Right renal cortex interstitium (tissue), 3 donors: ENCODE results near the gene FABP1. TPM values are rescaled to one million over a fixed set of nuclear protein-coding genes. Genes with fewer than 3 reads are reported as not detected.

Experiments
- DNase-seq, 3 donors: peaks; one replicate each; pipeline ENCODE4 v3.0.0-alpha.2; 2013; ENCODE audit warnings: low read depth in 3 of 3, low spot score in 2 of 3
- polyA plus RNA-seq, 3 donors: library from polyadenylated mRNA; unstranded; fragments of 120-200 nt; gene quantifications; one replicate each; pipeline ENCODE4 v1.2.1, GENCODE V29; 2013; ENCODE audit not compliant: insufficient read length in 3 of 3

FABP1 gene
- polyA plus RNA-seq, 3 donors = 28.8 to 34.8 (median 32.5) TPM

DNA sequence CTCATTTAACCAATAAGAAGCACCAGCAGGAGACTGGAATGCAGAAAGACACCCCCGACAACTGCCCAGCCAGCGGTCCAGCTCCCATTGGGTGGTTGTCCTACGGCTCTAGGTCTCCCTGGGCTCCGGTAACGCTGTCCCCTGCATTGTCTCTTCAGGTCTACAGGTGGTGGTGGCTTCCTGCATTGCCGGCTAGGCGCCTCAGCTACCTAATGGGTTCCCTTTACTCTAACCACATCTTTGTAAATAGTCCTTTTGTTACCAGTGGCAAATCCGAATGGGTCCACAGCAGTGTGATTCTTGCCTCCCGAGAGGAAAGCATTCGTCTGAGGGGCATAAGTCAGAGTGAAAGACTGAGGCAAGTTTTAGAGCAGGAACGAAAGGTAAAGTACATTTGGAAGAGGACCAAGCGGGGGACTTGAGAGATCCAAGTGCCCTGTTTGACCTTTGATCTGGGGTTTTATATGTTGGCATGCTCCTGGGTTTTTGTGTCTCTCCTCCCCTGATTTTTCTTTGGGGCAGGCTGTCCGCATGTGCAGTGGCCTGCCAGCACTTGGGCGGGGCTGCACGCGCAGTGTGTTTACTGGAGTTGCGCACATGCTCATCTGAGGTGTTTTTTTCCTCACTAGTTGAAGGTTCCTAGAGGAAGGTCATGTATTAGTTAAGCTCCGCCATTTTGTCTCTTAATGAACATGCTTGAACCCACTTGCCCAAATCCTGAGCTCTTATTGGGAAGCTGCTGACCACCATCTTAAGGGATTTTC, 11.0 kb downstream of the FABP1 start:
- no peak for DNase-seq

DNA sequence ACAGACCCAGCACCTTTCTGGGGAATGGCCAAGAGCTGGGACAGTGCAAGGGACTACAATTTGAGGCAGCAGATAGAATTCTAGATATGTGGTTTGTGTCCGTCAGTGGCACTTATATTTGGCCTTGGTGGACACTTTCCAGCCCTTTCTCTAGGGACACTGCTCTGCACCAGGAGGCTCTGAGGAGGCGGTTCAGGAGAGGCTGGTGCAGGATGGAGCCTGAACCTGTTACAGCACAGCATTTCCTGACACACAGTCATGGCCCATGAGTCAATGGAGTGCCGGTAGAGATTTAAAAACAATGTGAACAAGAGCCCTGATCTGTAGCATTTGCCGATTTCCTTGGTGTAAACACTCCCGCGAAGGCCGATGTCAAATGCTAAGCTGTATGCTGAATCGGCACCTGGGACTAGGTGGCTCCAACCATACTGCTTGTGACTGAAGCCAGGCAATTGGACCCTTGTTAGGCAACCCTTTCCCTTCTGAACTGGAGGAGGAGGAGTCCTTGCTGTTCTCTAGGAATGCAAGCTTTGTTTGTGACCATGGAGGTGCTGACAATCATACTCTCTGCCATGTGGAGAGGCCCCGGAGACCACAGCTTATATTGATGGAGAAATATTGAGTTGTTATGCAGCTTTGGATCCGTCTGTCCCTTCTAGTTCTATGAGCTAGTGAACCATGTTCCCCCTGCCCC, 11.9 kb downstream of the FABP1 start:
- no peak for DNase-seq

DNA sequence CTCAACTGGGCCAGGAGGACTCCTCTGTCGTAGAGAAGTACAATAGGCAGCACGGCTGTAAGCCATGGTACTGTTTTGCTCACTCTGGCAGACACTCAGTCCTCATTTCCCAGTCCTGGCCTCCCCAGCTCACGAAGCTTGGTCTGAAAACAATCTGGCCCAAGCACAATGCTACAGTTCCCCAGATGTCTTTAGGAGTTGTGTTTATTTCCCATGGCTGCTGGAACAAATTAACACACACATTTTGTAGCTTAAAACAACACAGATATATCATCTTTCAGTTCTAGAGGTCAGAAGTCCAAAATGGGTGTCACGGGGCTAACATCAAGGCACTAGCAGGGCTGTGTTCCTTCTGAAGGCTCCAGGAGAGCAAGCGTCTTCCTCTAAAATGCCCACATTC, 13.0 kb downstream of the FABP1 start:
- peak in 1 of 3 donors; percentile 1 for DNase-seq

DNA sequence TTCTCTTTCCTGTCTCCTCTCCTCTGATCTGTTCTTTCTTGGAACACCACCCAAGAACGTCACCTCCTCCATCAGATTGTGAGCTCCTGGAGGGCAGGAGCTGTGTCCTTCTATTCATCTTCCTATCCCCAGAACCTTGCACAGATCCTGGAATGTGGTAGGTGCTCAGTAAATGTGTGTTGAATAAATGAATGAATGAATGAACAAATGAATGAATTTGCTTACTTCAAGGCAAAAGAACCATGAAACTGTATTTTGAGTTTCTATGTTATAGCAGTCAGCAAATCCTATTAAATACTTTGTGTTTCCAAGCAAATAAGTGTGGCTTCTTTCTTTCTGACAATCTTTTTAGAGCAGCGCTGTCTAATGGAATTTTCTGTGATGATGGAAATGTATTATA, 14.8 kb downstream of the FABP1 start:
- DNase-seq = no peak

DNA sequence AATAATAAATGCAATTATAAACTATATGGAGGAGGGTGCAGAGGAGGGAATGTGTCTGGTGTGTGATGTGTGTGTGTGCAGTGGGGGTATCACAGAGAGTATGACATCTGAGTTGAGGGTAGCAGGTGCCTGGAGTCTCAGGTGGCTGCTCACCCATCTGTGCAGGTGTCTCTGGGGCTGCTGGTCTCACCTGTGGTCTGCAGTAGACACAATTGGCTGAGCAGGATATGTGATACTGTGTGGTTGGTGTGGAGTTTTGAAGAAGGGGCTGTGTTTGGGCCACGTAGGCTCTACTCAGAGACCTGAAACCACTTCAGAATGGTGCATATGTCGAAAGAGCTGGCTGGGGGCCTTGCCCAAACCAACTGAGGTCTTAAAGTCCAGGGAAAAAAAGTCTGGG, 17.0 kb downstream of the FABP1 start:
- no peak for DNase-seq

DNA sequence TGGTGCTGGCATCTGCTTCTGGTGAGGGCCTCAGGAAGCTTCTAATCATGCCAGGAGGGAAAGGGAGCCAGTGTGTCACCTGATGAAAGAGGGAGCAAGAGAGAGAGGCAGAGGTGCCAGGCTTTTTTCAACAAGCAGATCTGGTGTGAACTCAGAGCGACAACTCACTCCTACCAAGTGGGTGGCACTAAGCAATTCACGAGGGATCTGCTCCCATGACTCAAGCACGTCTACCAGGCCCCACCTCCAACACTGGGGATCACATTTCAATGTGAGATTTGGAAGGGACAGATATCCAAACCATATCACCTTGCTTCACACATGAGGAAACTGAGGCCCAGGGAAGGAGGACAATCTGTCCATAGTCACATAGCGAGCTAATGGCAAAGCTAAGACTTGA, 19.1 kb downstream of the FABP1 start:
- no peak for DNase-seq

DNA sequence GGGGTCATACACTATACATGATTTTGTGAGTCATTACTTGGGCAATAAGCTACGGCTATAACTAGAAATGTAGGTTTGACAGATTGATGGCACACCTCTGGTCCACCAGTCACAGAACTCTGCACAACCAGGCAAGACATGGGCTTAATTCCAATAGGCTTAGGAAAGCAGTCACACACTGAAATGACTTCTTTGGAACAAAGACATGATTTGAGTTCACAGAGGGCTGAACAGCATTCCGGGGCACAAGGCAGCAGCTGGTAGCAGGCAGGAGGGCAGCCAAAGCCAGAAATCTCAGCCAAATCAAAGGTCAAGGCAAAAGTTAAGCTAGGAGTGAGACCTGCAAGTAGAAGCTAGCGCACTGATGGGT, 27.4 kb downstream of the FABP1 start:
- DNase-seq = no peak

DNA sequence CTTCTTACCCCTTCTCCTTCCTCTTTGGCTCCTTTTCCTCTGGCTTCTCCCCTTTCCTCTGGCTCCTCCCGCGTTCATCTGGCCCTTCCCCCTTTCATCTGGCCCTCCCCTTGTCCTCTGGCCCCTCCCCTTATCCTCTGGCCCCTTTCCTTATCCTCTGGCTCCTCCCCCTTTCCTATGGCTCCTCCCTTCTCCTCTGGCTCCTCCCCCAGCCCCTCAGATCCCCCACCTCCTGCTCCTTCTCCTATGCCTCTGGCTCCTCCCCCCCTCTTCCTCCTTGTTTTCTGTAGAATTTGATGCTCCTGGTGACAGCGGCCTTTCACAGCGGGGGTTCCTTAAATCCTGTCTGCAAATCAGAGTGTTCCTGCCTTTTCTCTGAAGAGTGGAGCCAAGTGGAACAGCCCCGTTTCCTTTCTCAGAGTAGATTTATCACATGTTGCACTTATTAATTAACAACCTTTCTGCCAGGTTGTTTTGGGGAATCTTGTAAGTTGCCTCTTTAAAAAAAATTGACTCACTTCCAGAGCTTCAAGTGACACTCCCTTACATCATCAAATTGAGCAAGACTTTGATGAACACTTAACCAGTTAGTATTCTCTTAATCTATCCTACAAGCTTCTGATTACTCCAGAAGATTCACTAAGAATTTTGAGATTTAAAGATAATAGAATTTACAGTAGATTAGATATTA, 27.9 kb downstream of the FABP1 start:
- DNase-seq = no peak

DNA sequence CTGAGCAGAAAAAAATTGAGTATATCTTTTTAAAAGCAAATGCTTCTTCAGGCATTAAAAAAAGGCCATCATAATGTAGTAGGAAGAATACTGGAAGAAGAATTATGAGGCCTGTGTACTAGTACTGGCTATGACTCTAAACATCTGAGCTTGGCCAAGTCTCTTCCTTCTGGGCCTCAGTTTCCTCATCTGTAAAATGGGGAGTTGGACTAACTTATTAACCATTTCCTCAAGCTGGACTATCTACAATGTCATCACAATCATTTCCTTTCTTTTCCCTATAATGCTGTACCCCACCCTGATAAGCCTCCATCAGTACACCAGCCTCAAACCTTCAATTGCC, 29.3 kb downstream of the FABP1 start:
- DNase-seq = no peak

DNA sequence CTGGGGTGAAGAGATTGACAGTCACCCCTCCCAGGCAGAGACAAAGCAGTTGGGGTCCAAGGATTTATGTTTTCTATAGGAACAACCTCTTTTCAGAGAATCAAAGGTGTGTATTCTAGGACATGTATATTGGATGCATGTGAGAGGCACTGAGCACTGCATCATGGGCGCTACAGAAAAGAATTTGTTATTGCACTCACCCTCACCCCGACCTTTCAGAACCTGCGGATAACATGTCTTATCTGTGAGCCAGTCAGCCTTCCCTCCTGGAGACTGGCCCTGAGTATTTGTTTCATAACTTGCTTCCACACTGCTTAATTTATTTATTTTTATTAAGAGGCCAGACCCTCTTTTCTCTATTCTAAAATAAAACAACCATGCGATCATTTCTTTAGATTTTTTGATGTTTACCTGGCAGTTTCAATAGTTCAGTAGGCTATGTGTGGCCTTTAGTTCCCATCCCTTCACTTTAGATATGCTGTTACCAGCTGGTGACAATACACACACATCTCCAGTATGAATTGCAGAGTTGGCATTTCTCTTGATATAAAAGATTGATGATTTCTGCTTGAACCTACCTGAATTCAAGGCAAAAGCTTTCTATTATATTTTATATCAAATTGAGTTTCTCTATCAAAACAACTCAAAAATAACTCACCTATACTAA, 29.8 kb downstream of the FABP1 start:
- DNase-seq = no peak

DNA sequence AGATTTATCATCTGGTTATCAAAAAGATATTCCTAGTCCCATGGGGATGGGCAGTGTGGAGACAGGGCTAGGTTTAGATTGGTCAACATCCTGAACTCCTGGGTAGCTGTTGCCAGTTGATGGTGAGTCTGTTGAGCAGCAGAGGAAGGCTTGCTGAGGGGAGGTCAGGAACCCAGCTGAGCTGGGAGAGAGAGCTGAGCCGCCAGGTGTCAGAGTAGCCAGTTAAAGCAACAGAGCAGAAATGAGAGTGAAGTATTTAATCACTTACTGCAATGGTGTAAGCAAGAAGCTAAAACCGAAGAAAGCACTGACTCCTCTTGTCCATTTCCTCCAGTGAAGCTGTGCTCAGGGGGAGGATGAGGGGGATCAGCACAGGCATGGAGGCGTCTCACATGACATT, 30.7 kb downstream of the FABP1 start:
- no peak for DNase-seq

DNA sequence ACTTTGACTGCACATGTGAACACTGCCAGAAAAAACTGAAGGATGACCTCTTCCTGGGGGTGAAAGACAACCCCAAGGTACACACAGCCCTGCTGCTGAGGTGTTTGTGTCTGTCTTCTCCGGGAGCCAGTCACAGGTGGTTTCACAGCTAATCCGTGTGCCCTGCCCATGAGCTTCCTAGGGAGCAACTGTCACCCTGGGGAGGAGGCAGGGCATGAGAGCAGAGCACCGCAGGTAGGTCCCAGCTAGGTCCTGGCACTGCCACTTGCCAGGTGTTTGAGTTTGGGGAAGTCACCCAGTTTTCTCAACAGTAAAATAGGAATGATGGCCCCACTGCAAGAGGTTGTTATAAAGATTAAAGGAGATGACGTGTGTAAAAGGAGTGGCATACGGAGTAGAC, 31.2 kb downstream of the FABP1 start:
- DNase-seq = no peak

DNA sequence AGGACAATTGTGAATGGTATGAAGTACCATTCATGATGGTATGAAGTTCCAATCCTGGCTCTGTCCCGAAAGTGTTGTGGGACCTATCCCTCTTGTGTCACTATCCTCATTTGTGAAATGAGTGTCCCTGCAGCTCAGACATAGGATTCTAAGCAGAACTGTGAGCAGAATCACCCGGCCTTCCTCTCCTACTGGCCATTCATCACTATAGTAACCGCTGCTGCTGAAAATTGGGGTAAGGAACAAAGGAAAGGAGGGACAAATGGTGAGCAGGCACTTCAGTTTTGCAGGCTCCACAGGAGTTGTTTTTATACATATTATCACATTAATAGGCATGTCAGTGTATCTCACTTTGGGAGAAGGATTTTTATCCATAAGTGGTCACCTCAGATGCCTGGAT, 32.8 kb downstream of the FABP1 start:
- DNase-seq = no peak

DNA sequence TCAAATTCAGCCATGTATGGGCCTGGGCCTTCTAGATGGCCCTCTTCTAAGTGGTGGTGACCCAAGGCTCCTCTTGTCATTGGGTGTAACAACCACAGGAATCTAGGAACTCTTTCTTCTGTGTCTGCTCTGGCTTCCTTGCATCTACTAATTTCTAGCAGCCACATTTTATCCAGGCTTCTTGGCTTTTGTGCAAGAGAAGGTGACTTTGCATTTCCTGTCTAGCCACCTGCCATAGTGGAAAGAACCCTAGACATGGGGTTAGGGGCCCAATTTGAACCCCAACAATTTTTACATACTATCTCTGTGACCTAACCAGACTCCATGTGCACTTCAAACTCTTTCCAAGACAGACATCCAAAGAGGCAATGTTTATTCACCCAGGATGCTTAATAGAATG, 35.1 kb downstream of the FABP1 start:
- DNase-seq = no peak

DNA sequence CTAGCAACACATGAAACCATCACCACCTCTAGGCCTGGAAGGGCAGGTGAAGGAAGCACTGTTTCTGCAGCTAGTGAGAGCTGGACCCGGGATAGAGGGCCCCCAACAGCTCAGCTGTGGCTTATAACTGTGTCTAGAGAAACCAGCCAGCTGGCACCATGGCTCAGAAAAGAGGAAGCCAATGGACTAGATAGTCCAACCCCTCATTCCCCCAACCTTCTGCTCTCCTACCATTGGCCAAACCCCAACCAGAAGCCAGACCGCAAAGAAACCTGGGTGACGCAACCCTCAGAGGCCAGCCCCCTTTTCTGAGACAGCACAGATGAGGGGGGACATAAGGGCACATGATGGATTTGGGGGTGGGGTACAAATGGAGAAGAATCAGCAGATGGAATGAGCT, 35.9 kb downstream of the FABP1 start:
- no peak for DNase-seq

DNA sequence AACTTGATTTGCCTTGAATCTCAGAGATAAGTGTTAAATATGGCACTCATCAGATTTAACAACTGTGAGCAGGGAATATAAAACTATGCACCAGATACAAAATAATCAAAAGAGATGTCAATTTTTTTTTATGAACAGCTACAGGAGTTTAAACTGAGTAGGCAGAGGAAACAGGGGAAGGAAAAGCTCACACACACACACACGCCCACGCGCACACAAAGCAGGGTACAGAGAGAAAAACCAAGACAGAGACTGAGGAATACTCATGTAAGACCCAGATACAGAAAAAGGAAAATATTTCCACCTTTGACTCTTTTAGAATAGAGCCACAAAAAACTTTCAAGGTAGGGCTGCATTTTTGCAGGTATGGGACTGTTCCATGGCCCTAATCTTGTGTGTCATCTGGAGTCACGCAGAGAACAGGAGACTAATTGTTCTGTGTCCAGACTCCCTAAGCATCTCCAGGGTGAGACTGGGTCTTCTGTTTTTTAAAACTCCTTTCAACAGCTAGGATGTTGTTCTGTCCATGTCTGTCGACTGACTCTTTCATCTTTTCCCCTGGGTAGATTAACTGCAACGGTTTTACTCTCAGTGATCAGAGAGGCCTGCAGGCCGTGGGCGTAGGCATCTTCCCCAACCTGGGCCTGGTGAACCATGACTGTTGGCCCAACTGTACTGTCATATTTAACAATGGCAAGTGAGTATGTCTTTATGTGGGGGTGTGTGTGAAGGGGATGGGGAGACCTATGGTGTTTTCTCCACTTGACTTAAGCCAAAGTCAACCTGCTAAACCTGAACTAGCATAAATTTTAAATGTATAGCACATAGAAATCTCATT, 37.2 kb downstream of the FABP1 start:
- no peak for DNase-seq

DNA sequence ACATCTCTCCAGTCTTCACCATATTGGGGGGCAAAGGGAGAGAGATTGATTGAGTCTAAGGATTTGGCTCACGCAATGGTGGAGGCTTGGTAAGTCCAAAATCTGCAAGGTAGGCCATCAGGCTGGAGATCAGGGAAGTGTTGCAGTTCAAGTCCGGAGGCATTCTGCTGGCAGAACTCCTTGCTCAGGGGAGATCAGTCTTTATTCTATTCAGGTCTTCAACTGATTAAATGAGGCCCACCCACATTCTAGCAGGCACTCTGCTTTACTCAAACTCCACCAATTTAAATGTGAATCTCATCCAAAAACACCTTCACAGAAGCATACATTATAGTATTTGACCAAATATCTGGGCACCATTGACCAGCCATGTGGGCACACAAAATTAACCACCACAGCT, 38.9 kb downstream of the FABP1 start:
- DNase-seq = no peak

DNA sequence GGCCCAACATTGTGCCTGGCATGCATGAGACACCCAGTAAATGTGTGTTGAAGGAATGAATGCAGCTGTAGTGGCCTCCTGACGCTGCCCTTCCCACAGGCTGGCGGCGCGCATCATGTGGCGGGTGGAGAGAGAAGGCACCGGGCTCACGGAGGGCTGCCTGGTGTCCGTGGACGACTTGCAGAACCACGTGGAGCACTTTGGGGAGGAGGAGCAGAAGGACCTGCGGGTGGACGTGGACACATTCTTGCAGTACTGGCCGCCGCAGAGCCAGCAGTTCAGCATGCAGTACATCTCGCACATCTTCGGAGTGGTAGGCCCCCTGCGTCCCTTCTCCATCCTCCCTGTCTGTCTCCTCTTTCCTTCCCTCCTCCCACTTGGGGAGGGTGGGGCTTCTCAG, 40.1 kb downstream of the FABP1 start:
- DNase-seq = no peak

DNA sequence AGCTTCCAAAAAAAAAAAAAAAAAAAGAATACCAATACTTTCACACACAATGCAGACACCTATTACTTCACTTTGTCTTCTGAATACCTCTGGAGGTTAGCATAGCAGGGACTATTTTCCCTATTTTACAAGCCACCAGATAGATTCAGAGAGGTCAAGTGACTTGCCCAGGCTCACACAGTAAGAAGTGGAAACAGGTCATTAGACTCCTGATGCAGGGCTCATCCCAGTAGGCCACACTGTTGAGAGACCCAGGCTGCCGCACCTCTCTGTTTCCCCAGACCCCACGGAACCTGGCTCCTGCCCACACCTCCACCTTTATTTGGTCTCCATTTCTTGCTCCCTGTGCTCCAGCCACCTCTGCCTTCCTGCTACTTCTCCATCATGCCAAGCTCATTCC, 40.8 kb downstream of the FABP1 start:
- DNase-seq = no peak

DNA sequence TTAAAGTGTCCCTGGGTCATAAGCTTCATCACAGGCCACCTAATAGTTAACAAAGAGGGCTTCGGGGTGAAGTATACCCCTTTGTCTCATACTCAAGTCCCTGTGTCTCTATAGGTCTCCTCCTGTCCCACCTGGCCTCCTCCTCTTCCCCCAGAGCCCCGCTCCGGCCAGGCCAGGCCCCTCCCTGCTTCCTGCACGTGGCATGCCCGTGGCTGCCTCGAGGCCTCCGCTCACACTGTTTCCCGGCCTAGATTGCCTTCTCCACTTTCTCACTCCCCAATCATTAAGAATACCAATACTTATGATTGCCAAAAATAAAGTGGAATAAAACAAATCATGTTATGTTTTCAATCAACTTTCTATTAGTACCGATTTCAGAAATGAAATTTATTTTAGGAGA, 41.5 kb downstream of the FABP1 start:
- no peak for DNase-seq

DNA sequence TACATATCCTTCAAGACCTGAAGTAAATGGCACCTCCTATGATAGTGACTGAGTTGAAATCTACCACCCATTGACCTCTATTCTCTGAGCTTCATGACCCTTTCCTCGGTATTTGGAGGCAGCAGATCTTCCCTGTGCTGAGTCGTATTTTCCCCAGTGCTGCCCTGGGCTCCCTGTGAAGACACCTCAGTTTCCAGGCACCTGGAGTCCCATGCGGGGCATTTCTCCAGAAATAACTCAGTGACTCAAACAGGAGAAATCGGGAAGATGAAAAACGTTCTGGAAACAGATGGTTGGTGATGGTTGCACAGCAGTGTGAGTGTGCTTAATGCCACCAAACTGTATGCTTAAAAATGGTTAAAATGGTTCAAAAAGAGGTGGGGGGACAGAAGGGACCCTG, 42.3 kb downstream of the FABP1 start:
- DNase-seq = no peak
